Right cardiac atrium (tissue), 5 donors: ENCODE data around the gene FANCC. TPM values are rescaled to one million over a fixed set of nuclear protein-coding genes. Genes with fewer than 3 reads are reported as not detected.

ENCODE experiments used
- ATAC-seq, 2 donors: fragments of 200-7000 bp; cut with Tn5 transposase; one replicate each; pipeline versions ENCODE4 v1.8.0 to v1.9.1; 2020; ENCODE audit warnings: moderate library complexity in 2 of 2, mild to moderate bottlenecking in 1 of 2
- DNase-seq, 3 donors: peaks; one replicate each; pipeline ENCODE4 v3.0.0-alpha.2; 2020
- H3K27ac ChIP-seq: one replicate; pipeline ENCODE4 v1.5.1; 2013; ENCODE audit warnings: mild to moderate bottlenecking, low read length, control low read depth, moderate library complexity
- H3K27me3 ChIP-seq: one replicate; pipeline ENCODE4 v1.6.1; 2013; ENCODE audit not compliant: control insufficient read depth, insufficient read depth
- H3K4me1 ChIP-seq: one replicate; pipeline ENCODE4 v1.6.1; 2013; ENCODE audit warnings: low read length; ENCODE audit not compliant: control insufficient read depth, insufficient read depth
- H3K4me3 ChIP-seq: one replicate; pipeline ENCODE4 v1.5.1; 2013; ENCODE audit warnings: low read length, control low read depth
- H3K9me3 ChIP-seq: one replicate; pipeline ENCODE4 v1.6.1; 2013; ENCODE audit warnings: low read length; ENCODE audit not compliant: control insufficient read depth
- WGBS: extraction: QIAGEN DNeasy Blood & Tissue Kit; methylation state at CpG from one replicate; pipeline ENCODE4 v1.1.7; 2013; 5-methylcytosine and 5-hydroxymethylcytosine counted together
- intact Hi-C, 4 donors: fragments of 100-400 bp; cut with DNase I; formaldehyde crosslinking; loops; one replicate each; pipeline versions ENCODE4 v1.11.0 to v1.14.0; 2022 to 2023
- polyA plus RNA-seq: library from polyadenylated mRNA; stranded (reverse); fragments of 200-250 nt; gene quantifications from one replicate; pipeline ENCODE4 v1.2.3, GENCODE V29; 2013
- total RNA-seq, 4 donors: library from RNA; stranded (reverse); fragmentation: NEBNext Ultra II Directional; extraction: Animal tissue kit (Norgen Biotek cat#: 25700); gene quantifications; one replicate each; pipeline ENCODE4 v1.2.1, GENCODE V29; 2021
- donor health status: healthy with polysubstance abuse.
- donor health status: DM: no; HTN: yes; CAD: no.
- donor health status: DM: no; HTN: no; CAD: no.
- donor health status: DM: no; HTN: yes; CAD: no; lungs with severe emphysema.
- donor health status: DM: yes; HTN: yes; CAD: no.

FANCC gene
- total and polyA plus RNA-seq, 5 donors = 3.2 to 6.6 (median 4.3) TPM

GRCh38 chr9:95130484-95130883, 187.0 kb downstream of the FANCC start:
- no peaks in the 10 kb centered on the region for H3K4me1 ChIP-seq
- no peak overlapping the region for H3K27ac ChIP-seq
- WGBS = 87% methylated on average over 5 of the region's 5 CpGs
- intact Hi-C loops = loop anchor here in 1 of 4 donors (2.0 to 5.0 kb wide), 2 partner anchors 343 to 450 kb away; no protein-coding TSS in a partner anchor
- H3K27me3 ChIP-seq = no peaks in the 10 kb centered on the region
- DNase-seq = no peak
- H3K4me3 ChIP-seq = no peak overlapping the region
- no peaks in the 10 kb centered on the region for H3K9me3 ChIP-seq
- ATAC-seq = no peak

- no peaks in the 10 kb centered on the region for H3K9me3 ChIP-seq
- intact Hi-C loops = loop anchor here (2.0 to 5.0 kb wide), 6 partner anchors 337 to 452 kb away; no protein-coding TSS in a partner anchor
- ATAC-seq = no peak
- no peak for DNase-seq
- no peak overlapping the region for H3K27ac ChIP-seq
- H3K4me3 ChIP-seq = no peak overlapping the region
- H3K27me3 ChIP-seq = no peaks in the 10 kb centered on the region
- 90% methylated on average over 8 of the region's 8 CpGs for WGBS
- H3K4me1 ChIP-seq = no peaks in the 10 kb centered on the region
Measured at GRCh38 chr9:95129476-95130291, 187.8 kb downstream of the FANCC start.

- ATAC-seq (no peak), DNase-seq (no peak)
- Histone ChIP-seq H3K4me3 (no peak overlapping the region), H3K4me1 (no peaks in the 10 kb centered on the region), H3K27ac (no peak overlapping the region), H3K9me3 (no peaks in the 10 kb centered on the region), H3K27me3 (no peaks in the 10 kb centered on the region)
- 80% methylated on average over 4 of the region's 4 CpGs for WGBS
- intact Hi-C loops = loop anchor here in 3 of 4 donors (5.0 kb wide), 4 partner anchors 336 to 451 kb away; no protein-coding TSS in a partner anchor
Measured at GRCh38 chr9:95128177-95128524, 189.4 kb downstream of the FANCC start.

GRCh38 chr9:95127249-95128176, 190.0 kb downstream of the FANCC start:
- Histone ChIP-seq H3K27me3 (no peaks in the 10 kb centered on the region), H3K27ac (no peak overlapping the region), H3K4me1 (no peaks in the 10 kb centered on the region), H3K9me3 (no peaks in the 10 kb centered on the region), H3K4me3 (peak overlapping the region; percentile 34)
- DNase-seq = peak; percentile 90 to 97 (median 94)
- WGBS = 18% methylated on average over 35 of the region's 35 CpGs
- ATAC-seq = peak; percentile 87 to 92
- intact Hi-C loops = loop anchor here in 3 of 4 donors (5.0 kb wide), 4 partner anchors 335 to 450 kb away; no protein-coding TSS in a partner anchor

GRCh38 chr9:95126739-95127138, 190.8 kb downstream of the FANCC start:
- WGBS = 83% methylated on average over 9 of the region's 9 CpGs
- ATAC-seq (no peak), DNase-seq (no peak)
- Histone ChIP-seq H3K4me3 (no peak overlapping the region), H3K9me3 (no peaks in the 10 kb centered on the region), H3K27ac (no peak overlapping the region), H3K27me3 (no peaks in the 10 kb centered on the region), H3K4me1 (no peaks in the 10 kb centered on the region)
- intact Hi-C loops = loop anchor here in 3 of 4 donors (5.0 kb wide), 4 partner anchors 334 to 449 kb away; no protein-coding TSS in a partner anchor

GRCh38 chr9:95125652-95126051, 191.9 kb downstream of the FANCC start:
- Histone ChIP-seq H3K27me3 (no peaks in the 10 kb centered on the region), H3K4me1 (no peaks in the 10 kb centered on the region), H3K9me3 (no peaks in the 10 kb centered on the region), H3K27ac (no peak overlapping the region), H3K4me3 (no peak overlapping the region)
- intact Hi-C loops = loop anchor here in 3 of 4 donors (5.0 kb wide), 4 partner anchors 333 to 448 kb away; no protein-coding TSS in a partner anchor
- 72% methylated on average over 3 of the region's 3 CpGs for WGBS
- ATAC-seq = peak; percentile 8 to 12
- DNase-seq = no peak

- intact Hi-C loops = loop anchor here in 3 of 4 donors (5.0 kb wide), 4 partner anchors 332 to 447 kb away; no protein-coding TSS in a partner anchor
- WGBS = 84% methylated on average over 9 of the region's 9 CpGs
- peak in 1 of 2 donors; percentile 16 for ATAC-seq
Measured at GRCh38 chr9:95124582-95125367, 192.7 kb downstream of the FANCC start.

GRCh38 chr9:95120781-95121370, 196.6 kb downstream of the FANCC start:
- no peak for DNase-seq
- H3K9me3 ChIP-seq = no peaks in the 10 kb centered on the region
- no peak overlapping the region for H3K4me3 ChIP-seq
- peaks cover 4% of the 10 kb centered on the region for H3K4me1 ChIP-seq
- intact Hi-C loops = no loop called here
- ATAC-seq = no peak
- H3K27me3 ChIP-seq = no peaks in the 10 kb centered on the region
- no peak overlapping the region for H3K27ac ChIP-seq

More at GRCh38 chr9:95124582-95125367, 192.7 kb downstream of the FANCC start:
- no peak for DNase-seq
- Histone ChIP-seq H3K27ac (no peak overlapping the region), H3K4me3 (no peak overlapping the region), H3K27me3 (no peaks in the 10 kb centered on the region), H3K9me3 (no peaks in the 10 kb centered on the region), H3K4me1 (no peaks in the 10 kb centered on the region)

- ATAC-seq = no peak
- DNase-seq = no peak
- intact Hi-C loops = no loop called here
- Histone ChIP-seq H3K27ac (no peak overlapping the region), H3K27me3 (no peaks in the 10 kb centered on the region), H3K9me3 (no peaks in the 10 kb centered on the region), H3K4me1 (peaks cover 4% of the 10 kb centered on the region), H3K4me3 (no peak overlapping the region)
- 59% methylated on average over 4 of the region's 4 CpGs for WGBS
Measured at GRCh38 chr9:95118596-95118995, 198.9 kb downstream of the FANCC start.

GRCh38 chr9:95116808-95117204, 200.7 kb downstream of the FANCC start:
- Histone ChIP-seq H3K9me3 (no peaks in the 10 kb centered on the region), H3K27ac (no peak overlapping the region), H3K4me1 (peaks cover 4% of the 10 kb centered on the region), H3K27me3 (no peaks in the 10 kb centered on the region), H3K4me3 (no peak overlapping the region)
- ATAC-seq (peak; percentile 22 to 36), DNase-seq (no peak)
- intact Hi-C loops = no loop called here
- WGBS = 28% methylated on average over 1 of the region's 1 CpG
